NK-92 (cell line): ENCODE measurements around the gene PRXL2B.
A peak's percentile ranks its signal among the peaks of the same experiment; 100 is the strongest.
"Not testable (repeated sequence)": the region's sequence is repeated elsewhere in the genome, so short reads cannot be mapped to it uniquely, and the experiment has no call there.

Experiments
- DNase-seq: peaks from one replicate; lab custom pipeline; 2025; ENCODE audit not compliant: unreplicated experiment; lab: John Stamatoyannopoulos, UW

PRXL2B gene, protein sequence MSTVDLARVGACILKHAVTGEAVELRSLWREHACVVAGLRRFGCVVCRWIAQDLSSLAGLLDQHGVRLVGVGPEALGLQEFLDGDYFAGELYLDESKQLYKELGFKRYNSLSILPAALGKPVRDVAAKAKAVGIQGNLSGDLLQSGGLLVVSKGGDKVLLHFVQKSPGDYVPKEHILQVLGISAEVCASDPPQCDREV

DNA sequence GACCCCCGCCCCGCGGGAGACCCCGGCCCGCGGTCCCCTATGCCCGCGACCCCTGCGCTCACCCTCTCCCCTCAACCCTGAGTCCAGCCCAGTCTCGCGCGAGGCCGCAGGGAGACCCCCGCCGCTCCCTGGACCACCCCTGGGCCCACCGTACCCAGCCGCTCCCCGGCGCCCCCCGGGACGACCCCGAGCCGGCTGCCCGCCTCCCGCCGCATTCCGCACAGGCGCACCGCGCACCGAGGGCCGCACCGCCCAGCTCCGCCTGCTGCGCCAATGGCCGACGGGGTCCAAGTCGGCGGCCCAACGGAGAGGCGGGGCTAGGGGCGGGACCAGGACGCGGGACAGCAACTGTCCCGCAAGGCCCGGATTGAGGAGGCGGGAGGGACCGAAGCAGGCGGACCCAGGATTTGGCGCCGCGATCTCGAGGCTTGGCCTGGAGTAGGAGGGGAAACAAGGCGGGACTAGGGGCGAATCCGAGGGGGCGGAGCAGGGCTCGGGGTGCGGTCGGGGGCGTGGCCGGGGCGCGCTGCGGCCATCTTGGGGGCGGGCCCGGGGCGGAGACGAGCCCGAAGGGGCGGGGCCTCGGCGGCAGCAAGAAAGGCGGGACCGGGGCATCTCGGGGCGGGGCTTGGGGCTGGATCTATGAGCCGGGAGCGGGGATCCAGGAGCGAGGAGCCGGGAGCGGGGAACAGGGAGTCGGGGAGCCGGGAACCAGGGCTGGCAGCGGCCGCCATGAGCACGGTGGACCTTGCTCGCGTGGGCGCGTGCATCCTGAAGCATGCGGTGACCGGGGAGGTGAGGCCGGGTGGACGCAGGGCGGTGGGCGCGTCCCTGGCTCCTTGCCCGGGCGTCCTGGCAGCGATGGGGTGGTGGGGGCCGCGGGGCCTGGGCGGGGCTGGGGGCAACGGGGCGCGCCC is at the start of gene PRXL2B:
Gene PRXL2B (plus strand): TSS at position 624 of the 917 bp plus-strand sequence. CDS start 109 bp downstream, at position 733.
- DNase-seq: peak; percentile 43

GRCh38 chr1:2537784-2538115 is 48.8 kb upstream of the PRXL2B start:
- DNase-seq: no peak

DNA sequence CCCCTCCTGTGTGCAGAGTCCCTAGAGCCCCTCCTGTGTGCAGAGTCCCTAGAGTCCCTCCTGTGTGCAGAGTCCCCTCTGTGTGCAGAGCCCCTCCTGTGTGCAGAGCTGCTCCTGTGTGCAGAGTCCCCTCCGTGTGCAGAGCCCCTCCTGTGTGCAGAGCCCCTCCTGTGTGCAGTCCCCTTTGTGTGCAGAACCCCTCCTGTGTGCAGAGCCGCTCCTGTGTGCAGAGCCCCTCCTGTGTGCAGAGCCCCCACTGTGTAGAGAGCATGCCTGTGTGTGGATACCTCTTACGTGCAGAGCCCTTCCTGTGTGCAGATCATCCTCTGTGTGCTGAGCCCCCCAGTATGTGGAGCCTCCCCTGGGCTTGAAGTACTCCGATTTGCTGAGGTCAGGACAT is 48.2 kb upstream of the PRXL2B start:
- DNase-seq: no peak

DNA sequence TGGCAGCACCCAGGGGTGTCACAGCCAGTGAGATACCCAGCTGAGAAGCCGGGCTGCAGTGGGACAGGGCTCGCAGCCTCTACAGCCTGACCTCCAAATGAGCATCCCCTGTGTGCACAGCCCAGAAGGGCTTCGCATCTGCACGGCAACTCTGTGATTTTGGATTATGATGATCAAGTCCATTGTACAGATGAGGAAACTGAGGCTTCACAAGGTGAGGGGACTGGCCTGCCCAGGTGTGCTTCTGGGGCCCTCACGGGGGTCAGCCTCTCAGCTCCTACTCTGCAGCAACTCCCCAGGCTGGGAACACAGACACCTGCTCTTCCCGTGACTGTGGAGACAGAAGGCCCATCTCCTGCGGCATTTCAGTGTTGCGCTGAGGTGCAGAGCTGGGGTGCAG is 47.7 kb upstream of the PRXL2B start:
- DNase-seq: no peak

DNA sequence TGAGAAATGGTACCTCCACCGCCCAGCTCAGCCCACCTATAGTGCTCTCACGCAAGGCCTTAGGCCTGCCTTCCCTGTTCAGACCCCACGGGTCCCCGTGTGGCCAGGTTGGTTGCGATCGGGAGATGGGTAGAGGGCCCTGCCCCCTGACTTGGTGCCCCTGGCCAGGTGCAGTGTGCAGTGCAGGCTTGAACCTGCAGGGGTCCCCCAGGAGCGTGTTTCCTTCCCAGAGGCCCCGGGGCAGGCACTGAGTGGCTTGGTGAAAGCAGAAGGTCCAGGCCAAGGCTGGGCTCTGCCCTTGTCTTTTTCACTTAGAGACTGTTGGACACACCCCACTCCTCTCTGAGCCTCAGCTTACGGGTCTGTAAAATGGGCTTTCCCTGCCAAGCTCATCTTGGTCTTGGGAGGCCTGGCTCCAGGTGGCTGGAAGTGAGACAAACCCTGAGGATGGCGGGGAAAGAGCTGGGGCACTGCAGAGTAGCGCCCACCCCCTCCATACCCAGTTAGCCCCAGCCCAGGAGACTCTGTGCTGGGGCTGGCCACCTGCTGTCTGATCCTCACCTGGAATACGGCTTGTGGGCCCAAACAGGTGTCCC is 47.2 kb upstream of the PRXL2B start:
- DNase-seq: no peak

- DNase-seq: no peak
These were observed 45.6 kb upstream of the PRXL2B start for GRCh38 chr1:2540816-2541492.

DNA sequence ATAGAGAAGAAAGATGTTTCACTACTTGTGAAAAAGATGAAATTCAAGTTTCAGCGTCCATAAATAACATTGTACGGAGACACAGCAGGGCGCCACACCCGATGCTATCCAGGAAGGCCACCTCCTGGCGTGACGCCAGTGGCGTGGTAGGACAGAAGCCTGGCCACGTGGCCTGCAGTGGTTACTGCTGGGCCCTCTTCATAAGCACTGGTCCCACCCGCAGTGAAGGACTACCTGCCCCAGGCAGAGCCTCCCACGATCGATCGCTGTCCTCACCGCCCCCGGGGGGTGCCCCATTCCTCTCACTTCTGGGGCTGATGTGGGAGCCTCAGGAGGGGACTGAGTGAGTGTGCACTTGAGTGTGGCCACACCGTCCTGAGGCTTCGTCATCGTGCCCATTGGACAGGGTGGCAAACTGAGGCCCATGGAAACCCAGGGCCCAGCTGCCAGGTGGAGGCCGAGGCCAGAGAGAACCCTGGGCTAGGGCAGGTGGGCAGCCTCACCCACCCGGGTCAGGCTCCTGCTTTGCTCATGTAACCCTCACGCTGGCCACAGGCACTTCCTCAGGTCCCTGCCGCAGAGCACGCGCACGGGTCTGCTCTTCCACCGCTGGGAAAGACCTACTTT is 44.8 kb upstream of the PRXL2B start:
- DNase-seq: no peak

DNA sequence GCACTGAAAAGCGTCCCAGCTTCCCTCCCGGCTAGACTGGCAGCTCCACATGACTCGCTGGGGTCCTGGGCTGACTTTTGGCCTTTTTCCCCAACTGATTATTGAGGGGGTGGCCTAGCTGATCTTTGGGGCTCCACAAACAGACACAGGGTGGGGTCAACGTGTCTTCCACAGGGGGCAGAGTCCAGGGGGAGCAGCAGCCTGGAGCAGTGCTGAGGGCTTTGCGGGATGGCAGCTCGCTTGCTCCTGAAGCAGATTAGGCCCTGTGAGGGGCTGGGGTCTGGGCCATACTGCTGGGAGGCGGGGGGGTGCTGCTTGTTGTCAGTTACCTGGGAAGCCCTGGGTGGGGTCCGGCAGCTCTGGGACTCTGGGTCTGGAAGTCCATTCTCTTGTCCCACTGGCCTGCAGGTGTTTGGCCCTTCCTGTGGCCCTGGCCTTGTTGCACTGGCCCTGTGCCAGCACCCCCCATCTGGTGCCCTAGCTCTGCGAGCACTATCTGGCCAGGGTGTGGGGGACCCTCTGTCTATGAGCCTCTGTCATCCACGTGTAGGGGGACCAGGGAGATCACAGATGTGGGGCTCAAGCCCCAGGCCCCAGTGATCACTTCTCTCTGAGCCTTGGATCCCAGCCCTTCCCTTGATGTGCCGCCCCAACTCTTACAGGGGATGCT is 44.2 kb upstream of the PRXL2B start:
- no peak for DNase-seq

- DNase-seq: no peak
These were observed 43.0 kb upstream of the PRXL2B start for GRCh38 chr1:2543543-2544092.

DNA sequence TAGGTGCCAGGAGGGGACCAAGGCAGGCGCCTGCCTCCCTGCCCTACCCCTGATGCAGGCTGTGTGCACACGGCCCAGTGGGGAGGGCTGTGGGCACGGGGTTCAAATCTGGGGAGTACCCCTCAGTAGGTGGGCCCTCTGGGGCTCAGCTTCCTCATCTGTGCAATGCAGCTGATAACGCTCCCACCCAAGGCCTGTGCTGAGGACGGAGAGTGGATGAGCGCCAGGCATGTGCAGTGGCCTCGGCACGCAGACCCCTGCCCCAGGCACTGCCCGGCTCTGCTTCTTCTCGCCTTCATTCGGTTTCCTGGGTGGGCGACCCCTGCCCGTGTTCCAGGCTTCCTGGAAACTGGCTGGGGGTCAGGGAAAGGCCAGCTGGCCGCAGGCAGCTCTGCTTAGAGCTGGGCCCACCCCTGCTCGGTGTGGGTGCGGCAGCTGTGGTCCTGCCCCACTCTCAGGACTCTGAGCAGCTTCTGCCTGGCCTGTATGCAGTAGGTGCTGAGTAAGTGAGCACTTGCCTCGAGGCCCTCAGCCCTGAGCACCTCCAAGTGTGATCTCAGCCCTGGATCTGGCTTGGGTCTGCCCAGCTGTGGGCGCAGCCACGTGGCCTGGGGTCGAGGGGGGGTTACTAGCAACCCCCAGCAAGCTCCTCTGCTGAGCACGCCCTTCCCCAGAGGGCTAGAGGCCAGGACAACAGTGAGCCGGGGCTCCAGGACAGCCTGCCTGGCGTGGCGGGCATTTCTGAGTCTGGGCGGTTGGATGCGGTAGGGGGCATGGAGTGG is 42.3 kb upstream of the PRXL2B start:
- DNase-seq: no peak

GRCh38 chr1:2544875-2545640 is 41.5 kb upstream of the PRXL2B start:
- no peak for DNase-seq

GRCh38 chr1:2545754-2546514 is 40.6 kb upstream of the PRXL2B start:
- peak; percentile 45 for DNase-seq

DNA sequence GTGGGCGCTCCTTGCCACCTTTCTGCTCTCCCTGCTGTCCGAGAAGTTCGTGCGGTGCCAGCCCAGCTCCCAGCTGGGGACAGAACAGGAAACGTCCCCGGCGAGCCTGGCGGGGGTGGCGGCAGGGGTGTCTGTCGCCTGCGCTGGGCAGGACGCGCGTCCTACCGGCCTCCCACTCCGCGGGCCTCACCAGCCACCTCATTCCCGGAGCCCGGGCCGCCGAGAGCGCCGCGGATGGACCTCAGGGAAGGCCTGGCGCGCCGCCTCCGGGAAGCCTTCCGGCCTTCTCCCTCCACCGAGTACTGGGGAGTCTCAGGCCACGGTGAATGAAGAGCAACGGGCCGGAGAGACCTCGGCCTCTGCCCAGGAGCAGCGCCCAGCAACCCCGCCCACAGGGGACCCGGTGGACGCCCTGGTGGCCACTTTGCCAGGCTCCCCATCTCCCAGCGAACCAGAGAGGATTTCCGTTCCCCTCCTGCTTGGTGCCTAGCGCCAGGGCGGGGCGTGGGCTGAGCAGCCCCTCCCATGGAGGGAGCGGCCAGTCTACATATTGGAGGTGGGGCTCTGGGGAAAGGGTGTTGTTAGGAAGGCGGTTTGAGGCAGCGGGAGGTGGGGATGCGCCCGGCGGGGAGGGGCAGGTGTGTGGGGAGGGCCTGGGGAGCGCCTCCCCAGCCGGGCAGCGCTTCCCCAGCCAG is 39.9 kb upstream of the PRXL2B start:
- DNase-seq: peak; percentile 26

DNA sequence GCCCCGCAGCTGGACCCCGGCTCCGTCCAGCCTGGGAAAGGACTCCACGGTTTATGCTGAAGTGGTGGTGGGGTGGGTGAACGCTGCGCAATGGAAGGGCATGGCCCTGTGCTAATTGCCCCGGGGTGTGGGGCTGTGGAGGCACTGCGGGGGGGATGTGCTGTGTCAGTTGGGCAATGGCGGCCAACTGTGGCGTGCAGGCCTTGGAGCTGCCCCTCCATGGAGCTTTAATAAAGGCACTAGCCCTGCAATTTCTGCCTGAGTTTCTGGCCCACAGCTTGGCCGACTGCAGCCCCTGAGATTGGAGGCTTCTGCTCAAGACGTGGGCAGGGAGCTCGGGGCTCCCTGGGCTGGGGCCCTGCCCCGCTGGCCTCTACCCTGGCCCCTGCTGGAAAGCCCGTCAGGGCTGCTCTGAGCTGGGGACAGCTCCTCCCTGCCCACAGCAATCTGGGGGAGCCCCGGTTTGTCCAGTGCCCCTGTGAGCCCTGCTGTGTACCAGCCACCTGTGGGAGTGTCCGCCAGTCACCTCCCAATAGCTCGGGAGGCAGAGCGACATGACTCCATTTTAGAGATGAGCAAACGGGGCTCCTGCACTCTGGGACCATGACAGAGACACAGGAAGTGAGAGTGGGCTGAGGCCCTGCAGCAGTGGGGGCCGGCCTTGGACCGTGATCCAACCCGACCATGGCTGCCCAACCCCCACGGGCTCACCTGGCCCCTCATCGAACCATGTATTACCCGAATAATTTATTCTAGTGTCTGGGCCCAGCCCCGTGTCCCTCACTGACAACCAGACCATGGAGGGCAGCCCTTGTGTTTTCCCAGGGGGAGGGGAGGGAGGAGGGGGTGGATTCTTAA is 39.1 kb upstream of the PRXL2B start:
- no peak for DNase-seq

DNA sequence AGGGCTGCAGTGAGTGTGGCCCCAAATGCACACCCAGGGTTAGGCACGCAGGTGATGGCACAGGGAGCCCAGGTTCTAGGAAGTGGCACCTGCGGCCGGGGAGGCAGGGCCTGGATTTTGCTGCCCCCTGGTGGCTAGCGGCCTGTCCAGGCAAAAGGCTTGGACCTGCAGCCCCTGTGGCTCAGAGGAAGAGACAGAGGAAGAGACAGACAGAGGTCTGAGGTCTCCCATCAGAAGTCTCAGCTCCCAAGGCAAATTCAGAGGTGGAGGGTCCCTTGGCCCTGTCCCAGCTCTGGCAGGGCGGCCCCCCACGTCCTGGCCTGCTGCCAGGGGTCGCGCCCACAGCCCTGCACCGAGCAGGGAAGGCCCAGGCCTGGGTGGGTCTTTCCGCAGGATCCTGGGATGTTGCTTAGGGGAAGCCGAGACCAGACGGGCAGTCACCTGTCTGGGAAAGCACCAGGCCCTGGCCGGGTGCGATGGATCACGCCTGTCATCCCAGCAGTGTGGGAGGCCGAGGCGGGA is 38.4 kb upstream of the PRXL2B start:
- no peak for DNase-seq

DNA sequence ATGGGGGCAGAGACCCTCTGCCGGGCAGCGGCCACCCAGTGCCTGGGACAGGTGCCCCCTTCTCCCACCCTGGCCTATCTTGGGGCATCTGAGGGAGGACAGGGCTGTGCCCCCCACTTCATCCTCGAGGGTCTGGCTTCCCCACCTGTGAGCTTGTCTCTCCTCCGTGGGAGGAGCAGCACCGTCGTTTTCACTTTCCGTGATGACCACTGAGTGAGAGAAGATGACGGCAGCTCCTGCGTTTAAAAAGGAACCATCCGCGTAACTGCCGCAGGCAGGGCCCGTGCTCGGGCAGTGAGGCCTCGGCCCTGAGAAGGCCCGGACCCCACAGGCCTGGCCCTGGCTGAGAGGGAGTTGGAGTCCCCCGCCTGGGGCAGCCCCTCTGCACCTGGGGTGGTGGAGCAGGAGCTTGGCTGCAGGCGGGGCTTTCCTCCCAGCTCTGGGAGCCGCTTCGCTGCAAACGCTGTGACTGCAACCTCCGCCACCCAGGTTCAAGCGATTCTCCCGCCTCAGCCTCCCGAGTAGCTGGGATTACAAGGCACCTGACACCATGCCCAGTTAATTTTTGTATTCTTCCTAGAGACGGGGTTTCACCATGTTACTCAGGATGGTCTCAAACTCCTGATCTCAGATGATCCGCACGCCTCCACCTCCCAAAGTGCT is 37.1 kb upstream of the PRXL2B start:
- DNase-seq: not testable (repeated sequence)
